NOMO-1 (cell line): ENCODE results near the gene TFEB.
A peak's percentile ranks its signal among the peaks of the same experiment; 100 is the strongest.

Source experiments
- DNase-seq, 2 experiments: peaks; one replicate each; lab custom pipeline; 2025; ENCODE audit not compliant: unreplicated experiment in 2 of 2; lab: John Stamatoyannopoulos, UW

Gene TFEB

GRCh38 chr6:41740366-41741162 lies 5.2 kb upstream of the TFEB start:
- no peak for DNase-seq

GRCh38 chr6:41739041-41739440 lies 3.6 kb upstream of the TFEB start:
- DNase-seq: no peak

GRCh38 chr6:41737591-41738130 lies 2.3 kb upstream of the TFEB start:
- DNase-seq: no peak

GRCh38 chr6:41736800-41737555 lies 1.6 kb upstream of the TFEB start:
- DNase-seq: no peak

- no peak for DNase-seq
Observed at GRCh38 chr6:41736186-41736733, 852 bp upstream of the TFEB start.

GRCh38 chr6:41734666-41735426 lies 562 bp downstream of the TFEB start:
- peak; percentile 42 to 48 for DNase-seq

- DNase-seq: peak; percentile 51 to 61
Observed at GRCh38 chr6:41733707-41734665, 1.4 kb downstream of the TFEB start.

- DNase-seq: no peak
Observed at GRCh38 chr6:41733360-41733706, 2.1 kb downstream of the TFEB start.

- no peak for DNase-seq
Observed at GRCh38 chr6:41732591-41733359, 2.6 kb downstream of the TFEB start.

- DNase-seq: no peak
Observed at GRCh38 chr6:41732149-41732548, 3.3 kb downstream of the TFEB start.

GRCh38 chr6:41731561-41732086 lies 3.8 kb downstream of the TFEB start:
- no peak for DNase-seq

GRCh38 chr6:41730531-41731436 lies 4.6 kb downstream of the TFEB start:
- no peak for DNase-seq

- DNase-seq: no peak
Observed at GRCh38 chr6:41729624-41730023, 5.8 kb downstream of the TFEB start.

GRCh38 chr6:41728954-41729353 lies 6.5 kb downstream of the TFEB start:
- no peak for DNase-seq

GRCh38 chr6:41728073-41728936 lies 7.1 kb downstream of the TFEB start:
- DNase-seq: no peak

GRCh38 chr6:41727705-41728072 lies 7.7 kb downstream of the TFEB start:
- DNase-seq: no peak

GRCh38 chr6:41726876-41727275 lies 8.5 kb downstream of the TFEB start:
- no peak for DNase-seq
